Mononuclear cell (primary cell): ENCODE data around the gene LIPE. TPM values are rescaled to one million over a fixed set of nuclear protein-coding genes. Genes with fewer than 3 reads are reported as not detected.

ENCODE experiments used
- H3K27me3 ChIP-seq: 2 replicates; pipeline ENCODE4 v1.6.0; 2011; ENCODE audit warnings: low read length, control low read depth; ENCODE audit not compliant: insufficient read depth
- H3K4me1 ChIP-seq: 2 replicates; pipeline ENCODE4 v1.5.1; 2011; ENCODE audit warnings: mild to moderate bottlenecking, low read length, control low read depth; ENCODE audit not compliant: insufficient read depth
- H3K4me3 ChIP-seq: 2 replicates; pipeline ENCODE4 v1.5.1; 2011; ENCODE audit warnings: mild to moderate bottlenecking, low read length, moderate library complexity
- H3K9me3 ChIP-seq: 2 replicates; pipeline ENCODE4 v1.5.1; 2011; ENCODE audit warnings: low read depth, mild to moderate bottlenecking, control low read depth, low read length
- total RNA-seq: library from RNA; depleted of rRNA; stranded (reverse); fragments of >200 nt; gene quantifications from one replicate; pipeline ENCODE4 v1.2.3, GENCODE V29; 2012

Gene LIPE
- total RNA-seq, 1 donor, result 2.5 TPM

DNA sequence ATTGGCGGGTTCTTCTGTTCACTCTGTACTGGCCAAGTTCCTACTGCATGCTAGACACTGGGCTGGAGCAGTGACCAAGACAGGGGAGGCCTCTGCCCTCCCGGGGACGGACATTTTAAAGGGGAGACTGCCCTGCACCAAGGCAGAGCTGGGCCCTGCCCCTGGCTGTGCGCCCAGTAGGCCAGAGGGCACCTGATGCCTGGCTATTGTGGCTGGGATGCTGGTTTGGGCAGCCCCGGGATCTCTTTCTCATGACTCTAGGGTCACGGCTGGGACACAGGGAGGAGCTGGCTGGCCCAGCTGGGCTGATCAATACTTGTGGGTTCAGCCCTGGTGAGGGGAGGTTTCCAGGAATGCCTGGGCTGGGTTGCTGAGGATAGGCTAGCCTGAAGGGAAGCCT lies 17.7 kb downstream of the LIPE start:
- Histone ChIP-seq H3K9me3 (no peaks in the 10 kb centered on the region), H3K4me3 (no peak overlapping the region), H3K27me3 (no peaks in the 10 kb centered on the region), H3K4me1 (no peaks in the 10 kb centered on the region)

DNA sequence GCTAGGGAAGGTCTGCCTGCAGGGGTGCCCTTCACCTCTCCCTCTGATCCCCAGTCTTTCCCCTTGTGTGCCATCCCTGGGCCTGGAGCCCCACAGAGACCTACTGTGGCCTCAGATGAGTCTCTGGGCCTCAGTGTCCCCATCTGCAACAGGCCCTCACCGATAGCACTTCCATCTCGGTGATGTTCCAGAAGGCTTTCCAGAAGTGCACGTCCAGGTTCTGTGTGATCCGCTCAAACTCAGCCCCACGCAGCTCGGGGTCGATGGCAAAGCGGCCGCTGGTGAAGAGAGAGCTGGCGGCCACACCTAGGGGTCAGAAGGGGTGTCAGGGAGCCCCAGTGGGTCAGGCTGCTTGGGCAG lies 19.4 kb downstream of the LIPE start:
- Histone ChIP-seq H3K4me1 (no peaks in the 10 kb centered on the region), H3K4me3 (no peak overlapping the region), H3K27me3 (no peaks in the 10 kb centered on the region), H3K9me3 (no peaks in the 10 kb centered on the region)

- Histone ChIP-seq H3K27me3 (no peaks in the 10 kb centered on the region), H3K4me3 (no peak overlapping the region), H3K4me1 (peaks cover 3% of the 10 kb centered on the region), H3K9me3 (no peaks in the 10 kb centered on the region)
These were observed 19.9 kb downstream of the LIPE start for GRCh38 chr19:42407085-42407815.

DNA sequence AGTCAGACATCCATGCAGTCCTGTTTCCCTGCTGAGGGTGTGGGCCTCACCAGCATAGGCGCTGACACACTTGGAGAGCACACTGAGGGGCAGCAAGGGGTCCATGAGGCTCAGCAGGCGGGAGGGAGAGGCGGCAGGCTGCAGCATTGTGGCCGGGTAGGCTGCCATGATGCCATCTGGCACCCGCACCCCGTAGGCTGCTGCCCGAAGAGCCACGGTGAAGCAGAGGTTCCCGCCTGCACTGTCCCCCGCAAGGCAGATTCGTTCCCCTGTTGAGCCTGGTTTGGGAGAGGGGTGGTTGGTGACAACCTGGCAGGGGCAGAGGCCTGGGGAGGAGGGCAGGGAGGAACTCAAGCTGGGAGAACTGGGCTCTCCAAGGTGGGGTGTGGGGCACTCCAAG lies 21.1 kb downstream of the LIPE start:
- H3K27me3 ChIP-seq, result no peaks in the 10 kb centered on the region
- H3K9me3 ChIP-seq, result no peaks in the 10 kb centered on the region
- H3K4me1 ChIP-seq, result peaks cover 10% of the 10 kb centered on the region
- H3K4me3 ChIP-seq, result no peak overlapping the region

DNA sequence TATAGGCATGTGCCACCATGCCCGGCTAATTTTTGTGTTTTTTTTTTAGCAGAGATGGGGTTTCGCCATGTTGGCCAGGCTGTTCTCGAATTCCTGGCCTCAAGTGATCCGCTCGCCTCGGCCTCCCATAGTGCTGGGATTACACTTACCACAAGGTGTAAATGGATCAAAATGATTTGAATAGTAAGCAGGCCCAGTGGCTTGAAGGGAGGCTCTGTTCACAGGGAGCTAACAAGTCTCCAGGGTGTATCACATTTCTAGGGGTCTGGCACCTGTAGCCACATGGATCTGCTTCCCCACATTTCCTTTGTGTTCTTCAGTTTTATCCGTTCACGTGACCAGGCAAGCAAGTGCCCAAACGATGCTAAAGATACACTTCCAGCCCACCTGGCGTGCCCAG lies 23.6 kb downstream of the LIPE start:
- no peaks in the 10 kb centered on the region for H3K9me3 ChIP-seq
- H3K4me3 ChIP-seq, result no peak overlapping the region
- H3K4me1 ChIP-seq, result peaks cover 14% of the 10 kb centered on the region
- no peaks in the 10 kb centered on the region for H3K27me3 ChIP-seq

DNA sequence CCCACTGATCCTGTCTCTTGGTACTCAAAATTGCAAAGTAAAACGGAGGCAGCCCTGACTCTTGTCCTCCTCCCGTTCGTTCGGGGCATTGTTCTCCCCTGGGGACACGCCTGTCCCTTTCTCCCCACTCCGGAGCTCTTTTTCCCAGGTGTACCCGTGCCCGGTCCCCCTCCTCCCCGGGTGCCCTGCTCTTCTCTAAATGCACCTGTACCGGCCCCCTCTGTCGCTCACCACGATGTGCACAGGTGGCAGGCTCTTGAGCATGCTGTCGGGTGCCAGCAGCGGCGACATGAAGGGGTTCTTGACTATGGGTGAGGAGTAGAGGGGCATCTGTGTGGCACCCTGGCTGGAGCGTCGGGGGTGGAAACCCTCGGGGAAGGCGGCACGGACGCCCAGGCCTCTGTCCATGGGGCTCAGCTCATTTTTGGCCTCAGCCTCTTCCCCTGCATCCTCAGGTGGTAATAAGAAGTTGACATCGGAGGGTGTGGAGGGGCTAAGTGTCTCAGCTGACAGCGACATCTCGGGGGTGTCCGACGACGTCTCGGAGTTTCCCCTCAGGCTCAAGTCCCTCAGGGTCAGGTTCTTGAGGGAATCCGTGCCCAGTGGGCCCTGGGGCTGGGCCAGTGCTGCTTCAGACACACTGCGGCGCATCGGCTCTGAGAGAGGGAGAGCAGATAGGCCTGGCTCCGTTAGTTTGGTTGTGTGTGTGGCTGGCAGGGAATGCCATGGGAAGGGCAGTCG lies 24.6 kb downstream of the LIPE start:
- H3K4me1 ChIP-seq, result peaks cover 21% of the 10 kb centered on the region
- H3K9me3 ChIP-seq, result no peaks in the 10 kb centered on the region
- no peaks in the 10 kb centered on the region for H3K27me3 ChIP-seq
- H3K4me3 ChIP-seq, result no peak overlapping the region

DNA sequence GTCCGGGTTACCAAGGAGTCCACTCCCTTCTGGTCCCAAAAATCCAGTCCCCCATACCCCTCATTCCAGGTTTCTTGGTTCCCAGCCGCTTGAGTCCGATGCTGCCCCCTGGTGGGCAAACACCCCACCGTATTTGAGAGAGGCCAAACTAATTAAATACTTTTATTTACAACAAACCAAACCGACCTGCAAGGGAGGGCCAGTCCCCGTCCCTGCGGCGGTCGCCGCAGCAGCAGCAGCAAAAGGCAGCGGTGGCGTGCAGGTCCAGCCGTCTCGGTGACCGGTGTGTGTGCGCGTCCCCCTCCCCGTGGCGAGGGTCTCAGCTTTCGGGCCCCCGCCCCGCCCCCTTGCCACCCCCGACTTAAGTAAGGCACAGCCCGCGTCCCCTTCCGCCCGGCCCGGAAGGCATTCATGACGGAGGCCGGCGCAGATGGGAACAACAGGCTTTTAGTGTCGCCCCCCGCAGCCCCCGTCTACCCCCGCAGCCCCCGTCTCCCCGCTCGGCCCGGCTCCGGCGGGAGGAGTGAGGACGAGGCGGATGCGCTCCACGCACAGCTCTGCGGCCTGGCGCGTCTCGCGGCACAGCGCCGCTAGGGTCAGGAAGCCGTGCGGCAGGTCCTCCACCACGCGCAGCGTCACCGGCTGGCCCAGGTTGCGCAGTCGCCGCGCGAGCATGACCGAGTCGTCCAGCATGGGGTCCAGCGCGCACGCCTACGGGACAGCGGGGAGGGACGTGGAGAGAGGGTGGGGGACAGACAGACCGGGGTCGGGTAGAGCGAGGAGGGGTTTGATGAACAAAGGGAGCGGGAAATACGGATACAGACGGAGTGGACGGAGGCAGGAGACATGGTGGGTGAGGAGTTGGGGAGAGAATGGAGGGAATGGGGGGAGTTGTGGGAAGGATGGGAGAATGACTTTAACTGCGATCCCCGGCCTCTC lies 25.6 kb downstream of the LIPE start:
- Histone ChIP-seq H3K9me3 (no peaks in the 10 kb centered on the region), H3K4me1 (peaks cover 27% of the 10 kb centered on the region), H3K27me3 (no peaks in the 10 kb centered on the region), H3K4me3 (peak overlapping the region; percentile 22)

DNA sequence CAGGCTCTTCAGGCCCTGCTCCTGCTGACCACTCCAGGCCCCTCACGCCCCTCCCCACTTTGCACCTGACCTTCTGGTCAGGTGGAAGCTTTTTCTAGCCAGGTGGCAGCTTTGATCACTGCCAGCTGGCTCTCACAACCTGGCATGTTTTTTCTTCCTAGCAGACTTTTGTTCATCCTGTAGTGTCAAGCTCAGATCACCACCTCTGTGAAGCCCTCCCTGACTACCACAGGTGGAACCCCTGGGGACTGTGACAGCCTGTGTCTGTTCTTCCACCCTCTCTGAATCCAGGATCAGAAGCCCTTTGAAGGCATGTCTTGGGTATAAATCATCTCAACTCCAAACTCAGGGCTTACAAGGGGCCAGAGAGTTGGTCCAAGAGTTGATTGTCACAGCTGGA lies 26.8 kb downstream of the LIPE start:
- peaks cover 37% of the 10 kb centered on the region for H3K4me1 ChIP-seq
- no peaks in the 10 kb centered on the region for H3K9me3 ChIP-seq
- no peaks in the 10 kb centered on the region for H3K27me3 ChIP-seq

GRCh38 chr19:42397263-42398166 lies 29.7 kb downstream of the LIPE start:
- Histone ChIP-seq H3K9me3 (no peaks in the 10 kb centered on the region), H3K27me3 (no peaks in the 10 kb centered on the region), H3K4me1 (peaks cover 37% of the 10 kb centered on the region), H3K4me3 (peak overlapping the region; percentile 71)

More for the DNA sequence above, 26.8 kb downstream of the LIPE start:
- no peak overlapping the region for H3K4me3 ChIP-seq

DNA sequence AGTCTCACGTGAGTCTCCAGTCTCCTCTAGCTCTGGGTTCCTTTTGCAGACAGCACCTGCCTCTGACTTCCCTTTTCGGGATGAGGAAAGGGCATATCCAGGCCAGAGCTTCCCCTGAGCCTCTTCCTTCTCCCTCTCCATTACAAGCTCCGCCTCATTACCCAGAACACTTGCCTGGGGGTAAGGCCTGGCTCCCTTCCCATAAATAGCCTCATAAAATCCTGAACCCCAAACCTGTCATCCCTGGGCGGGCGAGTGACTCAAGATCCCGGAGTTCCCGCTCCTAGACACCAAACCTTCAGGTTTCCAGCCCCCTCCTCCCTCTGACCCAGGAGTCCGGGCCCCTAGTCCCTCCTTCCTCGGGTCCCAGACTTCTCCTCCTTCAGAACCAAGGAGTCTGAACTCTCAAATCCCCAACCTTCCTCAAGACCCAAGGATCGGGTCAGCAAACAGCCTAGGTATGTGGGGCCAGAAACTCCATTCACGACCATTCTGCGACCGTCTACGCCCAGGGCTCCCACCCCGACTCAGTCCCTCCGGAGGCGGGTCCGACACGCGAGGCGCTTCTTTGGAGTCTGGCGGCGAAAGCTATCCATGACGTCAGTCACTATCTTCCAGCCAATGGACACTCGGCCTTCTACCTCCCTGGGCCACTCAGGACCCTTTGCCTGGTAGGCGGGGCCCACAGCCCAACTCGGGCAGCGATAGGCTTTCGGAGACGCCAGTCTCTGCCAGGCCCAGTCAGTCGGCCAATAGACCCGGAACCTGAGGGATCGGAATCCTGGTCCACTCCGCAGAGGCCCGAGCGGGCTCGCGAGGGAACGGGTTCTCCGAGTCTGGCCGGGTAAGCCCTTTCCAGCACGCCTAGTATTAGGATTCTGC lies 30.6 kb downstream of the LIPE start:
- Histone ChIP-seq H3K4me1 (peaks cover 30% of the 10 kb centered on the region), H3K27me3 (no peaks in the 10 kb centered on the region)

GRCh38 chr19:42394751-42395150 lies 32.4 kb downstream of the LIPE start:
- Histone ChIP-seq H3K4me3 (no peak overlapping the region), H3K27me3 (peaks cover 2% of the 10 kb centered on the region), H3K4me1 (peaks cover 23% of the 10 kb centered on the region), H3K9me3 (no peaks in the 10 kb centered on the region)

More for the DNA sequence above, 30.6 kb downstream of the LIPE start:
- Histone ChIP-seq H3K4me3 (peak overlapping the region; percentile 71), H3K9me3 (no peaks in the 10 kb centered on the region)

- H3K4me3 ChIP-seq, result no peak overlapping the region
- H3K9me3 ChIP-seq, result no peaks in the 10 kb centered on the region
- peaks cover 19% of the 10 kb centered on the region for H3K4me1 ChIP-seq
- peaks cover 4% of the 10 kb centered on the region for H3K27me3 ChIP-seq
These were observed 35.0 kb downstream of the LIPE start for GRCh38 chr19:42392165-42392564.

DNA sequence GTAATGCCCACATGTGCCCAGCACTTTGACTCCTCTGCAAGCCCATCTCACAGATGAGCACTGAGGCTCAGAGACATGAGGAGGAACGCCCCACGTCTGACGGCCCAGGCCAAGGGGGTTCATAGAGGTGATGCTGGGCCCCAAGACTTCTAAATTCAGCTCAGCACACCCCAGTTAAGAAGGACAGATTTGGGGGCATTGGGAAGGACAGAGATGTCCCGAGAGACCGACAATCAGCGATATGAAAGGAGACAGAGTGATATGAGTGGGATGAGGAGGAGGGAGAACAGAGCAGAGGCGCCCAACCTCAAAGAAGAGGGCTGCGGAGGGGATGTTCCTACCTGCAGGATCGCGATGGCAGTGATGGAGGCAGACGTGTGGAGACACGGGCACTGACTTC lies 37.3 kb downstream of the LIPE start, which contains the start of gene CNFN:
Gene CNFN, minus strand, starts transcription at position 399 of the 400 bp plus-strand sequence. CDS start 1,260 bp downstream, outside the sequence.
- Histone ChIP-seq H3K27me3 (peaks cover 4% of the 10 kb centered on the region), H3K9me3 (no peaks in the 10 kb centered on the region), H3K4me3 (no peak within 1 kb of the TSS), H3K4me1 (peaks cover 13% of the 10 kb centered on the region)
